Hepatocyte (in vitro differentiated cells): ENCODE data around the gene DACT2. TPM values are rescaled to one million over a fixed set of nuclear protein-coding genes. Genes with fewer than 3 reads are reported as not detected.

Experiments used
- DNase-seq: peaks from one replicate; pipeline ENCODE4 v3.0.0-alpha.2; 2016; ENCODE audit warnings: low spot score
- H2AFZ ChIP-seq: fragments of 200-600 bp; sonication (generic); 2 replicates; pipeline ENCODE4 v1.6.0; 2016; ENCODE audit warnings: antibody characterized with exemption, mild to moderate bottlenecking
- H3K27ac ChIP-seq: fragments of 200-600 bp; sonication (generic); 2 replicates; pipeline ENCODE4 v1.5.1; 2016; ENCODE audit warnings: mild to moderate bottlenecking
- H3K27me3 ChIP-seq: fragments of 200-600 bp; sonication (generic); 2 replicates; pipeline ENCODE4 v1.6.1; 2016
- H3K36me3 ChIP-seq: fragments of 200-600 bp; sonication (generic); replicated peaks from 2 replicates; pipeline ENCODE4 v1.5.1; 2016; ENCODE audit warnings: low read depth; ENCODE audit not compliant: insufficient read depth
- H3K4me1 ChIP-seq: fragments of 200-600 bp; sonication (generic); 2 replicates; pipeline ENCODE4 v1.5.1; 2016; ENCODE audit warnings: mild to moderate bottlenecking, moderate library complexity; ENCODE audit not compliant: insufficient read depth
- H3K4me2 ChIP-seq: fragments of 200-600 bp; sonication (generic); 2 replicates; pipeline ENCODE4 v1.6.0; 2016
- H3K4me3 ChIP-seq: fragments of 200-600 bp; sonication (generic); 2 replicates; pipeline ENCODE4 v1.5.1; 2016; ENCODE audit warnings: mild to moderate bottlenecking
- H3K79me2 ChIP-seq: fragments of 200-600 bp; sonication (generic); 2 replicates; pipeline ENCODE4 v1.6.0; 2017; ENCODE audit warnings: mild to moderate bottlenecking
- H3K9me2 ChIP-seq: fragments of 200-600 bp; sonication (generic); replicated peaks from 2 replicates; pipeline ENCODE4 v1.6.0; 2017; ENCODE audit warnings: mild to moderate bottlenecking; ENCODE audit not compliant: insufficient read depth
- H3K9me3 ChIP-seq: fragments of 200-600 bp; sonication (generic); 2 replicates; pipeline ENCODE4 v1.5.1; 2016; ENCODE audit warnings: low read depth, mild to moderate bottlenecking
- H4K20me1 ChIP-seq: fragments of 200-600 bp; sonication (generic); 2 replicates; pipeline ENCODE4 v1.6.0; 2016; ENCODE audit warnings: mild to moderate bottlenecking; ENCODE audit not compliant: insufficient read depth, poor library complexity, severe bottlenecking
- EZH2 ChIP-seq: fragments of 200-600 bp; sonication (generic); IDR thresholded peaks from 2 replicates; pipeline ENCODE4 v1.6.1; 2016; ENCODE audit warnings: antibody characterized with exemption, mild to moderate bottlenecking, borderline replicate concordance
- EZH2phosphoT487 ChIP-seq: fragments of 200-600 bp; sonication (generic); IDR thresholded peaks from one replicate; pipeline ENCODE4 v1.6.1; 2018; ENCODE audit warnings: antibody characterized with exemption, mild to moderate bottlenecking, low read depth, moderate library complexity; ENCODE audit not compliant: unreplicated experiment, severe bottlenecking
- WGBS: methylation state at CpG from one replicate; pipeline ENCODE4 v1.1.6; 2016; ENCODE audit warnings: low lambda C conversion rate; ENCODE audit errors: missing lambda C conversion rate; 5-methylcytosine and 5-hydroxymethylcytosine counted together
- polyA plus RNA-seq: library from polyadenylated mRNA; unstranded; fragments of >200 nt; fragmentation: Nextera tagmentation; extraction: Ambion mirVana; gene quantifications from 2 replicates; pipeline ENCODE4 v1.2.1, GENCODE V29; 2016
- total RNA-seq: library from RNA; depleted of rRNA; stranded (reverse); fragments of >200 nt; gene quantifications from 2 replicates; pipeline ENCODE4 v1.2.3, GENCODE V29; 2014
- TF ChIP-seq, protein P1 (sequence below): fragments of 200-600 bp; sonication (generic); IDR thresholded peaks from 2 replicates; pipeline ENCODE4 v1.5.1; 2016; ENCODE audit warnings: antibody characterized with exemption, mild to moderate bottlenecking; ENCODE audit not compliant: poor library complexity

The DACT2 gene
- total and polyA plus RNA-seq, 2 experiments from 2014 or later: 8.2 to 8.8 TPM

DNA sequence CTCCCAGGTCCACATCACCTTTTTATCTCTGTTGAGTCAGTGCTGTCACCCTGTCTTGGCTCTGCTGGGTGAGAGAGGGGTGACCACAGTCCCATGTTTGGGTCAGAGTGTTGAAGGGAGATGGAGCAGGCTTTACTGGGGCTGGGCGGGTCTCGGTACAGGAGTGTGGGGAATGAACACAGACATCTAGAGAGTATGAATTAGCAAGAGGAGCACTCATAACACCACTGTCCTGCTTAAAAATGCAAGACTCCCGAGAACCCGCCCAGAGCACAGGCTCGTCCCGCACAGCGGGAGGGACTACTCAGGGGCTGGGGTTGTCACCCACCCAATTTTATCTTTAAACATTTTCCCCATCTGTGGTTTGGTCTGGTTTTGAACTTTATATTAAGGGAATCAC, 27.5 kb upstream of the DACT2 start:
- H4K20me1 ChIP-seq: no peaks in the 10 kb centered on the region
- TF ChIP-seq, protein P1, sequence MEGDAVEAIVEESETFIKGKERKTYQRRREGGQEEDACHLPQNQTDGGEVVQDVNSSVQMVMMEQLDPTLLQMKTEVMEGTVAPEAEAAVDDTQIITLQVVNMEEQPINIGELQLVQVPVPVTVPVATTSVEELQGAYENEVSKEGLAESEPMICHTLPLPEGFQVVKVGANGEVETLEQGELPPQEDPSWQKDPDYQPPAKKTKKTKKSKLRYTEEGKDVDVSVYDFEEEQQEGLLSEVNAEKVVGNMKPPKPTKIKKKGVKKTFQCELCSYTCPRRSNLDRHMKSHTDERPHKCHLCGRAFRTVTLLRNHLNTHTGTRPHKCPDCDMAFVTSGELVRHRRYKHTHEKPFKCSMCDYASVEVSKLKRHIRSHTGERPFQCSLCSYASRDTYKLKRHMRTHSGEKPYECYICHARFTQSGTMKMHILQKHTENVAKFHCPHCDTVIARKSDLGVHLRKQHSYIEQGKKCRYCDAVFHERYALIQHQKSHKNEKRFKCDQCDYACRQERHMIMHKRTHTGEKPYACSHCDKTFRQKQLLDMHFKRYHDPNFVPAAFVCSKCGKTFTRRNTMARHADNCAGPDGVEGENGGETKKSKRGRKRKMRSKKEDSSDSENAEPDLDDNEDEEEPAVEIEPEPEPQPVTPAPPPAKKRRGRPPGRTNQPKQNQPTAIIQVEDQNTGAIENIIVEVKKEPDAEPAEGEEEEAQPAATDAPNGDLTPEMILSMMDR: no peak
- TF ChIP-seq EZH2 (no peak), EZH2phosphoT487 (no peak)
- no peaks in the 10 kb centered on the region for H3K79me2 ChIP-seq
- H3K36me3 ChIP-seq: no peaks in the 10 kb centered on the region
- no peak overlapping the region for H2AFZ ChIP-seq
- H3K9me3 ChIP-seq: peaks cover 4% of the 10 kb centered on the region
- H3K27ac ChIP-seq: no peak overlapping the region
- H3K9me2 ChIP-seq: no peaks in the 10 kb centered on the region
- 95% methylated on average over 7 of the region's 7 CpGs for WGBS
- H3K4me3 ChIP-seq: no peak overlapping the region
- H3K27me3 ChIP-seq: no peaks in the 10 kb centered on the region
- DNase-seq: no peak
- H3K4me2 ChIP-seq: no peak overlapping the region
- no peaks in the 10 kb centered on the region for H3K4me1 ChIP-seq

DNA sequence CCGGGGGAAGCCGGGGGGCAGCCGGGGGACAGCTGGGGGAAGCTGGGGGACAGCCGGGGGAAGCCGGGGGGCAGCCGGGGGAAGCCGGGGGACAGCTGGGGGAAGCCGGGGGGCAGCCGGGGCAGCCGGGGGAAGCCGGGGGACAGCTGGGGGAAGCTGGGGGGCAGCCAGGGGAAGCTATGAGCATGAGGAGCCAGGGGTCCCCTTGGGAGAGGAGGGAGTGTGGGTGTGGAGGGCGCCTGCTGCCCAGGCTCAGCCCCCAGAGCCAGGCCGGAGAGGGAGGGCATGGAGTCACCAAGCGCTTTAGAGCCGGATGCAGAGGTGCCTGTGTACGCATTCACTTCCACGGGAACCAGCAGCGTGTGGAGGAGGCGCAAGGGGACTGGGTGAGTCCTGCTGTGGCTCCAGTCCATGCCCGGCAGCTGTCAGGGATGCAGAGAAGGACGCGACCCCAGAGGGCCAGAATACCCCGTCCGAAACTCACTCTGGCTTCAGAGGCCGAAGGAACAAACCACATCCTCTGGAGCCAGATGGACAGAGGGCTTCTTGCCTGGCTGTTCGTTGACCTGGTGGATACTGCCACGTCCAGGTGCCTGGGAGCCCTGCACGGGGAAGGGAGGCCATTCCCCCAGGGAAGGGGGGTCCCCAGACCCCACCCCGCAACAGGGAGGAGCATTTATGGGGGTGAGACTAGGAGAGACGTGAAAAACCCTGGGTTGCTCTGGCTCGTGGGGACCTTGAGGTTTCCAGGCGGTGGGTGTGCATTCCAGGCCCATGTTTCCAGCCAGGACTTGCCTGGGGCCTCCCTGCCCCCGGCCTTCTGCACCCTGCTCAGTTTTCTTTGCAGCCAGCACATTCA, 26.5 kb upstream of the DACT2 start:
- H3K9me3 ChIP-seq: no peaks in the 10 kb centered on the region
- H3K4me1 ChIP-seq: no peaks in the 10 kb centered on the region
- H4K20me1 ChIP-seq: no peaks in the 10 kb centered on the region
- TF ChIP-seq, protein P1: no peak
- TF ChIP-seq EZH2 (no peak), EZH2phosphoT487 (no peak)
- no peaks in the 10 kb centered on the region for H3K27me3 ChIP-seq
- no peak for DNase-seq
- H3K4me2 ChIP-seq: no peak overlapping the region
- no peak overlapping the region for H3K4me3 ChIP-seq
- WGBS: 86% methylated on average over 21 of the region's 33 CpGs
- H3K79me2 ChIP-seq: no peaks in the 10 kb centered on the region
- H3K9me2 ChIP-seq: no peaks in the 10 kb centered on the region
- no peaks in the 10 kb centered on the region for H3K36me3 ChIP-seq
- no peak overlapping the region for H2AFZ ChIP-seq
- no peak overlapping the region for H3K27ac ChIP-seq

DNA sequence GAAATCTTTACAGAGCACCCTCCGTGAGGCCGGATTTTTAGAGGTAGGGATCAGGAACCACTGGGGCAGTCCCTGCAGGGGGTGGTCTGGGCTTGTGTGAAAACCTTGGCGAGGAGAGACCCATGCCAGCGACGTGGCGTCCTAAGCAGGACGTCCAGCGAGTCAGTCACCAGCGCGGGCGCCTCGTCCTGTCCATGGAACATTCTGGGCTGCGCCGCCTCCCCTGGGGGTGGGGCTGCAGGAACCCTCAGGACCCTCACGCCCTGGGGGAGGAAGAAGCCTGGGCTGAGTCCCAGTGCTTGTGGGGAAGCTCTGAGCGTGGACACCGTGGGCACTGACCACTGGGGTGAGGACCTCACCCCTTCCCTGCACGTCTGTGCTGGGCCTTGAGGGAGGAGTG, 25.7 kb upstream of the DACT2 start:
- Histone ChIP-seq H3K27ac (no peak overlapping the region), H3K9me3 (no peaks in the 10 kb centered on the region), H3K36me3 (no peaks in the 10 kb centered on the region), H3K4me2 (no peak overlapping the region), H3K27me3 (no peaks in the 10 kb centered on the region), H3K4me3 (no peak overlapping the region), H2AFZ (no peak overlapping the region), H3K4me1 (no peaks in the 10 kb centered on the region), H3K79me2 (no peaks in the 10 kb centered on the region), H4K20me1 (no peaks in the 10 kb centered on the region), H3K9me2 (no peaks in the 10 kb centered on the region)
- WGBS: 93% methylated on average over 17 of the region's 18 CpGs
- DNase-seq: no peak
- no peak for TF ChIP-seq EZH2
- TF ChIP-seq, protein P1: no peak
- TF ChIP-seq EZH2phosphoT487: no peak
